ENCODE measurements around the gene KRT12. TPM values are rescaled to one million over a fixed set of nuclear protein-coding genes. Genes with fewer than 3 reads are reported as not detected.

Gene KRT12
- polyA plus RNA-seq, 1 of the 3 experiments (the other 2 are of a cell fraction): not detected

GRCh38 chr17:40848583-40849235, 18.3 kb downstream of the KRT12 start:
- H3K36me3 ChIP-seq (replicated peaks in 1 of 2; ENCODE audit: control insufficient read depth in 1 of 2, insufficient read depth in 2 of 2, low read length in 1 of 2): no peaks in the 10 kb centered on the region
- POLR2A ChIA-PET: no interaction called here

More at GRCh38 chr17:40848583-40849235, 18.3 kb downstream of the KRT12 start:
- H3F3A ChIP-seq (replicated peaks; ENCODE audit: insufficient read depth): peaks cover 9% of the 10 kb centered on the region
- H3K79me2 ChIP-seq (ENCODE audit: insufficient read depth): no peaks in the 10 kb centered on the region
- no peak for DNase-seq
- H4K20me1 ChIP-seq (ENCODE audit: insufficient read depth): no peaks in the 10 kb centered on the region
- H3K9me2 ChIP-seq: no peaks in the 10 kb centered on the region
- H3K4me3 ChIP-seq (ENCODE audit: low read depth in 2 of 2, low read length in 1 of 2): no peak overlapping the region
- peaks cover under 1% of the 10 kb centered on the region; the same call in 1 of the 2 replicates for H3K27me3 ChIP-seq (ENCODE audit: insufficient read depth)
- H2AFZ ChIP-seq (ENCODE audit: low read depth): no peak overlapping the region
- no peak overlapping the region for H3K27ac ChIP-seq (ENCODE audit: low read depth in 2 of 2, low read length in 1 of 2)
- H3K4me1 ChIP-seq (ENCODE audit: control insufficient read depth in 1 of 2, insufficient read depth in 2 of 2, low read depth in 1 of 2, low read length in 1 of 2): no peaks in the 10 kb centered on the region
- H3K9ac ChIP-seq: no peak overlapping the region
- no peak overlapping the region for H3K4me2 ChIP-seq
- no peaks in the 10 kb centered on the region for H3K9me3 ChIP-seq
- 11% methylated on average over 1 of the region's 1 CpG for WGBS (ENCODE audit: low lambda C conversion rate)
- CTCF ChIA-PET: interaction anchor here (3.2 kb wide), 1 partner anchor 700 kb away, joined by 12 read pairs; no protein-coding TSS in a partner anchor
- TF ChIP-seq EZH2phosphoT487 (IDR thresholded peaks at IDR 0.05; ENCODE audit: borderline replicate concordance, low read depth) (no peak), SMC3 (IDR thresholded peaks at IDR 0.05; ENCODE audit: low read depth, low read length) (no peak), GABPA (IDR thresholded peaks at IDR 0.05; ENCODE audit: low read depth) (no peak), EP300 (IDR thresholded peaks at IDR 0.05; ENCODE audit: borderline replicate concordance in 1 of 2, low read depth in 1 of 2, low read length in 1 of 2) (no peak), PBX3 (IDR thresholded peaks at IDR 0.05) (no peak), FOXJ3 (CRISPR knock-in tag; IDR thresholded peaks at IDR 0.05) (no peak), FOXM1 (IDR thresholded peaks at IDR 0.05; ENCODE audit: low read depth) (no peak), TEAD4 (IDR thresholded peaks at IDR 0.05; ENCODE audit: borderline replicate concordance, insufficient read depth) (no peak), CHD2 (IDR thresholded peaks at IDR 0.05; ENCODE audit: low read length, partially characterized antibody) (no peak), TCF12 (IDR thresholded peaks at IDR 0.05) (no peak), MEF2A (IDR thresholded peaks at IDR 0.05; ENCODE audit: borderline replicate concordance, low read depth) (no peak), RAD21 (IDR thresholded peaks at IDR 0.05; ENCODE audit: low read length) (no peak), IRF3 (IDR thresholded peaks at IDR 0.05; ENCODE audit: low read depth, low read length) (no peak), RFX5 (IDR thresholded peaks at IDR 0.05; ENCODE audit: low read length) (no peak), TAF1 (IDR thresholded peaks at IDR 0.05; ENCODE audit: borderline replicate concordance, low read depth, low read length) (no peak), MXI1 (IDR thresholded peaks at IDR 0.05; ENCODE audit: low read depth, low read length) (no peak), RXRA (IDR thresholded peaks at IDR 0.05; ENCODE audit: borderline replicate concordance, low read depth) (no peak), NRF1 (IDR thresholded peaks at IDR 0.05; ENCODE audit: low read depth, low read length) (no peak), USF1 (IDR thresholded peaks at IDR 0.05; ENCODE audit: borderline replicate concordance, low read depth) (no peak), RCOR1 (IDR thresholded peaks at IDR 0.05; ENCODE audit: low read length) (no peak)

Measured in SK-N-SH (cell line).